GM21423 (cell line): ENCODE data around the gene SUZ12.
"Not testable (repeated sequence)": the region's sequence is repeated elsewhere in the genome, so short reads cannot be mapped to it uniquely, and the experiment has no call there.

Experiments used
- ATAC-seq: cut with Tn5 transposase; IDR thresholded peaks from one replicate; pipeline ENCODE4 v1.9.1; 2021; ENCODE audit warnings: mild to moderate bottlenecking, moderate library complexity; ENCODE audit not compliant: unreplicated experiment

Gene SUZ12

GRCh38 chr17:31942396-31942795 is 5.6 kb downstream of the SUZ12 start:
- ATAC-seq, result not testable (repeated sequence)

GRCh38 chr17:31951953-31952352 is 15.1 kb downstream of the SUZ12 start:
- not testable (repeated sequence) for ATAC-seq

- not testable (repeated sequence) for ATAC-seq
Observed at GRCh38 chr17:31964131-31964530, 27.3 kb downstream of the SUZ12 start.

- ATAC-seq, result no peak
Observed at GRCh38 chr17:31967648-31968047, 30.8 kb downstream of the SUZ12 start.

GRCh38 chr17:31970416-31970815 is 33.6 kb downstream of the SUZ12 start:
- not testable (repeated sequence) for ATAC-seq

- ATAC-seq, result not testable (repeated sequence)
Observed at GRCh38 chr17:31974269-31975071, 37.7 kb downstream of the SUZ12 start.

- not testable (repeated sequence) for ATAC-seq
Observed at GRCh38 chr17:31975391-31975790, 38.6 kb downstream of the SUZ12 start.

- not testable (repeated sequence) for ATAC-seq
Observed at GRCh38 chr17:31991821-31992220, 55.0 kb downstream of the SUZ12 start.

GRCh38 chr17:31997005-31997404 is 60.2 kb downstream of the SUZ12 start:
- ATAC-seq, result no peak

GRCh38 chr17:32006957-32007462 is 70.2 kb downstream of the SUZ12 start, which contains the start of gene LRRC37B:
Gene LRRC37B, plus strand, starts transcription at chr17:32007383. Its CDS starts 14,010 bp downstream, at chr17:32021393.
- ATAC-seq, result peak; percentile 89

- peak; percentile 27 for ATAC-seq
Observed at GRCh38 chr17:32007463-32008298, 70.9 kb downstream of the SUZ12 start.

- no peak for ATAC-seq
Observed at GRCh38 chr17:32009262-32009542, 72.4 kb downstream of the SUZ12 start.

- no peak for ATAC-seq
Observed at GRCh38 chr17:32010114-32010513, 73.3 kb downstream of the SUZ12 start.

- no peak for ATAC-seq
Observed at GRCh38 chr17:32015245-32016013, 78.6 kb downstream of the SUZ12 start.

- no peak for ATAC-seq
Observed at GRCh38 chr17:32016231-32016630, 79.4 kb downstream of the SUZ12 start.

GRCh38 chr17:32019228-32019627 is 82.4 kb downstream of the SUZ12 start:
- ATAC-seq, result no peak

- ATAC-seq, result no peak
Observed at GRCh38 chr17:32020943-32021614, 84.3 kb downstream of the SUZ12 start.

GRCh38 chr17:32021615-32021955 is 84.8 kb downstream of the SUZ12 start:
- ATAC-seq, result no peak

GRCh38 chr17:32022554-32022953 is 85.7 kb downstream of the SUZ12 start:
- ATAC-seq, result not testable (repeated sequence)

GRCh38 chr17:32027271-32027670 is 90.5 kb downstream of the SUZ12 start:
- not testable (repeated sequence) for ATAC-seq

- ATAC-seq, result no peak
Observed at GRCh38 chr17:32033223-32033622, 96.4 kb downstream of the SUZ12 start.
